PC-9 (cell line): Measurements from ENCODE around the gene FCGR2B.

Experiments used
- EZH2 ChIP-seq: fragments of 200-600 bp; sonication (generic); IDR thresholded peaks from 2 replicates; pipeline ENCODE4 v1.8.0; 2017; ENCODE audit warnings: antibody characterized with exemption, low read depth
- TF ChIP-seq, protein P1 (sequence below): fragments of 200-600 bp; sonication (generic); conservative IDR thresholded peaks from 2 replicates; pipeline ENCODE4 v1.6.1; 2017; ENCODE audit warnings: mixed run types, antibody characterized with exemption, mild to moderate bottlenecking, moderate library complexity

DNA sequence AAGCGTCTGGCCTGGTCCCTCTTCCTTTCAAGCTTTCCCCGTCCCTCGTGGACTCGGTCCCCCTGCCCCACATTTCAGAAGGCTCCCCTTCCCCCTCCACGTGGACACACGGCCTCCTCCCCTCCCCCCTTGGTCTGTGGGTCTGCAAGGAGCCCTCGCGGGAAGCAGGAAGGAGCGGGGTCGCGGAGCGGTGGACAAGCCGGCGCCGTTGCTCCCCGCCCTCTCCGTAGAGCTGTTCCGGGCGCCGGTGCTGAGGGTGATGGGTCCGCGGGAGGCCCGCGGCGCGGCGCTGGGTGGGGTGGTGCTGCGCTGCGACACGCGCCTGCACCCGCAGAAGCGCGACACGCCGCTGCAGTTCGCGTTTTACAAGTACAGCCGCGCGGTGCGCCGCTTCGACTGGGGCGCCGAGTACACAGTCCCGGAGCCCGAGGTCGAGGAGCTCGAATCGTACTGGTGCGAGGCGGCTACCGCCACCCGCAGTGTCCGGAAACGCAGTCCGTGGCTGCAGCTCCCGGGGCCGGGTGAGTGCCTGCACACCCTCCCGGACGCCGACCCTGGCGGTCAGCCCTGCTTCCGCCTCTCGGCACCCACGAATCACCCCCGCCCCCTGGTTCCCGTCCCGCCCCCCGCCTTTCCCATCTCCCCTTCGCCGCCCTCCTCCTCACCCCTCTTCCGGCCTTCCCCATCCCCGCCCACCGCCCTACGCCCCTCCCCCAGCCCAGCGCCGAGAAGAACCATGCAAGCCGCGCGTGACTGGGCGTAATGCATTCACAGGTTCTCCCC is 63.7 kb downstream of the FCGR2B start:
- TF ChIP-seq, protein P1, sequence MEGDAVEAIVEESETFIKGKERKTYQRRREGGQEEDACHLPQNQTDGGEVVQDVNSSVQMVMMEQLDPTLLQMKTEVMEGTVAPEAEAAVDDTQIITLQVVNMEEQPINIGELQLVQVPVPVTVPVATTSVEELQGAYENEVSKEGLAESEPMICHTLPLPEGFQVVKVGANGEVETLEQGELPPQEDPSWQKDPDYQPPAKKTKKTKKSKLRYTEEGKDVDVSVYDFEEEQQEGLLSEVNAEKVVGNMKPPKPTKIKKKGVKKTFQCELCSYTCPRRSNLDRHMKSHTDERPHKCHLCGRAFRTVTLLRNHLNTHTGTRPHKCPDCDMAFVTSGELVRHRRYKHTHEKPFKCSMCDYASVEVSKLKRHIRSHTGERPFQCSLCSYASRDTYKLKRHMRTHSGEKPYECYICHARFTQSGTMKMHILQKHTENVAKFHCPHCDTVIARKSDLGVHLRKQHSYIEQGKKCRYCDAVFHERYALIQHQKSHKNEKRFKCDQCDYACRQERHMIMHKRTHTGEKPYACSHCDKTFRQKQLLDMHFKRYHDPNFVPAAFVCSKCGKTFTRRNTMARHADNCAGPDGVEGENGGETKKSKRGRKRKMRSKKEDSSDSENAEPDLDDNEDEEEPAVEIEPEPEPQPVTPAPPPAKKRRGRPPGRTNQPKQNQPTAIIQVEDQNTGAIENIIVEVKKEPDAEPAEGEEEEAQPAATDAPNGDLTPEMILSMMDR, result no peak
- no peak for TF ChIP-seq EZH2
